ENCODE measurements around the gene JAGN1.
"Not testable (repeated sequence)": the region's sequence is repeated elsewhere in the genome, so short reads cannot be mapped to it uniquely, and the experiment has no call there.

JAGN1 gene

GRCh38 chr3:9916734-9917680 lies 26.6 kb downstream of the JAGN1 start, which contains the start of gene IL17RC:
Gene IL17RC, plus strand, starts transcription at chr3:9917098. Its CDS starts 218 bp downstream, at chr3:9917316.
- DNase-seq (ENCODE audit: low read depth in 1 of 2, low spot score in 1 of 2), result no peak

DNA sequence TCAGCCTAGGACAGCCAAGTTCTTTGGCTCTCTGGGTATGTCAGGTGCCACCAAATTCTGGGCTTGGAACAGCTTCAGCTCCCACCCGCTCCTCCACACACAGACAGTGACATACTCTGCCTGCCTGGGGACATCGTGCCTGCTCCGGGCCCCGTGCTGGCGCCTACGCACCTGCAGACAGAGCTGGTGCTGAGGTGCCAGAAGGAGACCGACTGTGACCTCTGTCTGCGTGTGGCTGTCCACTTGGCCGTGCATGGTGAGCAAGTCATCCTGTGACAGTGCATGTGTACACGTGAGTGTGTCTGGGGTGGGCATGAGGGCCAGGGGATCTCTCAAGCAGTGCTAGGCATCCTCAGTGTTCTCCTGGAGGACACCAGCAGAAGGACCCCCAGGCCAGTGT lies 27.4 kb downstream of the JAGN1 start:
- DNase-seq (ENCODE audit: low read depth in 1 of 2, low spot score in 1 of 2), result no peak

GRCh38 chr3:9918261-9919038 lies 28.0 kb downstream of the JAGN1 start:
- DNase-seq (ENCODE audit: low read depth in 1 of 2, low spot score in 1 of 2), result no peak

DNA sequence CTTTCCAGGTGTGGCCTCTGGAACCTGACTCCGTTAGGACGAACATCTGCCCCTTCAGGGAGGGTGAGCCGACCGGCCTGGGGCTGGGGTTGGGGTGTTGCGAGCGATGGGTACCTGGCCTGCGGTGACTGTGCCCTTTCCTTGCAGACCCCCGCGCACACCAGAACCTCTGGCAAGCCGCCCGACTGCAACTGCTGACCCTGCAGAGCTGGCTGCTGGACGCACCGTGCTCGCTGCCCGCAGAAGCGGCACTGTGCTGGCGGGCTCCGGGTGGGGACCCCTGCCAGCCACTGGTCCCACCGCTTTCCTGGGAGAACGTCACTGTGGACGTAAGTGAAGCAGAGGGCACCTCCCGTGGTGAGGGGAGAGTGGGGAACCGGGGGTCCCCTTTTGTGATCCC lies 37.7 kb downstream of the JAGN1 start:
- DNase-seq (ENCODE audit: low read depth in 1 of 2, low spot score in 1 of 2), result no peak

DNA sequence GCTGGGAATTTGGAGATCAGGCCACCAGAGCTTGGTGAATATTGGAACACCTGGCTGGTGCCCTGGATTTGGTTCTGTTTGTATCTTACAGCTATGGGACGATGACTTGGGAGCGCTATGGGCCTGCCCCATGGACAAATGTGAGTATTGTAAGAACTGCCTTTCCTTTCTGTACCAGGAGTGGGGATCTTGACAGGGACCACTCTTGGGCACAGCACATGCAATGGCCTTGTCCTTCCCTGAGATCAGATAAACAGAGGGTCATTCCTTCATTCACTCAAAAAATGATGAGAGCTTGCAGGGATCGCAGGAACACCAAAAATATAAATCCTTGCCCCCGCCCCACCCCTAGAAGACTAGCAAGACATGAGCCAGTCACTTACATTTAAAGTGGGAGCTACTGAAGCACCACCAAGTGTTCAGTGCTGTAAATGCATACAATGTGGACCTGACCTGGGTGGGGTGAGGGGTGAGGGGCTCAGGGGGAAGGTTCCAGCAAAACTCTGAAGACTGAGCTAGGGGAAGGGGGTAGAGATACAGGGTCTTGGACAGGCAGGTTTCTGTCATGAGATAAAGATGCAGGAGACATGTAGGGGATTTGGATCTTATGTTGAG lies 40.5 kb downstream of the JAGN1 start:
- no peak for DNase-seq (ENCODE audit: low read depth in 1 of 2, low spot score in 1 of 2)

GRCh38 chr3:9932535-9932842 lies 42.1 kb downstream of the JAGN1 start:
- DNase-seq (ENCODE audit: low read depth in 1 of 2, low spot score in 1 of 2), result no peak

- DNase-seq (ENCODE audit: low read depth in 1 of 2, low spot score in 1 of 2), result peak; percentile 72 to 86
Observed at GRCh38 chr3:9932843-9933560, 42.6 kb downstream of the JAGN1 start.

DNA sequence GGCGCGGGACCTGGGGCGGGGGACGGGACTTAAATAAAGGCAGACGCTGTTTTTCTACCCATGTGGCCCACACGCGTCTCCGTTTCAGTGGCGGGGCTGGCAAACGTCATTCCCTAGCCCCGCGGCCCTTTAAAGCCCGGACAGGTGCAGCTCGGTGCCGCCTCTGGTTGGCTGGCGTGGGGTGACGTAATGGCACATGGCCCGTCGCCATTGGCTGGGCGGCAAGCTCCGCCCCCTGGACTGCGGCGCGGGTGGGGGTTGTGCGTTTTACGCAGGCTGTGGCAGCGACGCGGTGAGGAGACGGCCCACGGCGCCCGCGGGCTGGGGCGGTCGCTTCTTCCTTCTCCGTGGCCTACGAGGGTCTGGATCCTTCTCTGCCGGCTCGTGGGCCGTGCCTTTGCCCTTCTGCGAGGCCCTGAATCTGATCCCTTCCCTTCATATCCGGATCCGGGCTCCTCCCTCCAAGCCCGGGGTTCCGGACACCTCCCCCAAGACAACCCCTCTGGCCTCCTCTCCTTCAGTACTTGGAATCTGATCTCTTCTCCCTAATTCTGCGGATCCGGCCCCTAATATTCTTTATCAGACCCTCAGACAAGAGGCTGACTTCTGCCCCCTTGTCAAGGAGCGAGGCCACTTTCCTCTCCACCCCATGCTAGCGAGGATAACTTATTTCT lies 43.3 kb downstream of the JAGN1 start, which contains the start of gene CRELD1:
CRELD1 (plus strand) TSS at position 274 of the 674 bp plus-strand sequence. CDS start 605 bp downstream, outside the sequence.
- DNase-seq (ENCODE audit: low read depth in 1 of 2, low spot score in 1 of 2), result peak; percentile 92 to 95

- DNase-seq (ENCODE audit: low read depth in 1 of 2, low spot score in 1 of 2), result no peak
Observed at GRCh38 chr3:9934235-9934621, 43.8 kb downstream of the JAGN1 start.

- no peak for DNase-seq (ENCODE audit: low read depth in 1 of 2, low spot score in 1 of 2)
Observed at GRCh38 chr3:9934993-9935392, 44.6 kb downstream of the JAGN1 start.

DNA sequence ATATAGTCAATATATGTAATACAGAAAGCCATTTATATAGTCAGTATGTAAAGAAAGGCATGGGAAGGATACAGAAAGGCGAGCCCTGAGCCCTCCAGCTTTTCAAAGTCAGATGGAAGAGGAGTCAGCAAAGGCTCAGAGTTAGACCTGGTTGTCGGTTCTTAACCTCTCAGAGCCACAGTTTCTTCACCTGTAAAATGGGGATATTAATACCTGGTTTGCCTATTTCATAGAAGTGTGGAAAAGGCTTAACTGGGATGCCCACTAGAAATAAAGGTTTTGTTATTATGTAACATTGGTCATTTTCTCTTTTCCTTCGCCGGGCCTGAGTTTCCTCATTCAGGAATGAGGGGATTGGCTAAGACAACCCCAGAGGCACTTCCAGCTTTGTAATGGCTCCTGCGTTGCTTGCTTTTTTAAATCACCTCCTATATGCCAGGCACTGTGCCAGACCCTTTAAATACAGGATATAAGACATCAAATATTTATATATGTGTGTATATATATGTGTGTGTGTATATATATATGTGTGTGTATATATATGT lies 45.6 kb downstream of the JAGN1 start:
- no peak for DNase-seq (ENCODE audit: low read depth in 1 of 2, low spot score in 1 of 2)

GRCh38 chr3:9937486-9938238 lies 47.3 kb downstream of the JAGN1 start:
- no peak for DNase-seq (ENCODE audit: low read depth in 1 of 2, low spot score in 1 of 2)

GRCh38 chr3:9938966-9939365 lies 48.6 kb downstream of the JAGN1 start:
- DNase-seq (ENCODE audit: low read depth in 1 of 2, low spot score in 1 of 2), result no peak

DNA sequence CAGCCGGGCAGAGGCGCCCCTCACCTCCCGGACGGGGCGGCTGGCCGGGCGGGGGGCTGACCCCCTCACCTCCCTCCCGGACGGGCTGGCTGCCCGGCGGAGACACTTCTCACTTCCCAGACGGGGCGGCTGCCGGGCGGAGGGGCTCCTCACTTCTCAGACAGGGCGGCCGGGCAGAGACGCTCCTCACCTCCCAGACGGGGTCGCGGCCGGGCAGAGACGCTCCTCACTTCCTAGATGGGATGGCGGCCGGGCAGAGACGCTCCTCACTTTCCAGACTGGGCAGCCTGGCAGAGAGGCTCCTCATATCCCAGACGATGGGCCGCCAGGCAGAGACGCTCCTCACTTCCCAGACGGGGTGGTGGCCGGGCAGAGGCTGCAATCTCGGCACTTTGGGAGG lies 49.5 kb downstream of the JAGN1 start:
- not testable (repeated sequence) for DNase-seq (ENCODE audit: low read depth in 1 of 2, low spot score in 1 of 2)

- DNase-seq (ENCODE audit: low read depth in 1 of 2, low spot score in 1 of 2), result no peak
Observed at GRCh38 chr3:9940746-9941145, 50.3 kb downstream of the JAGN1 start.

DNA sequence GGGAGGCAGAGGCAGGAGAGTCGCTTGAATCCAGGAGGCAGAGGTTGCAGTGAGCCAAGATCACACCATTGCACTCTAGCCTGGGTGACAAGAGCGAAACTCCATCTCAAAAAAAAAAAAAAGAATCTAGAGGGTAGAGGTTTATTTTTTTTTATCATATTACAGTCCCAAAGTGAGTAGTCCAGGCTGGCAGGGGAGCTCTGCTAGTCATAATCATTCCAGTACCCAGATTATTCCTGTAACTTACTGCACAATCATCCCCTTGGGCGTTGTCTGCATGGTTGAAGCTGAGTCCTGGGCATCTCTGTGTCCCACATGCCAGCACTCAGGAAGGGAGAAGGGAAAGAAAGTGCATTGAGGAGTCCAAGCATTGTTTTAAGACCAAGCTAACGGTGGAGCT lies 51.8 kb downstream of the JAGN1 start:
- no peak for DNase-seq (ENCODE audit: low read depth in 1 of 2, low spot score in 1 of 2)

GRCh38 chr3:9942934-9943690 lies 52.7 kb downstream of the JAGN1 start:
- no peak for DNase-seq (ENCODE audit: low read depth in 1 of 2, low spot score in 1 of 2)
